Measurements from ENCODE around the gene PANX2. TPM values are rescaled to one million over a fixed set of nuclear protein-coding genes. Genes with fewer than 3 reads are reported as not detected.

PANX2 gene
- total and polyA plus RNA-seq, 7 donors, result 0.03 to 0.69 (median 0.13) TPM; not detected in 1

DNA sequence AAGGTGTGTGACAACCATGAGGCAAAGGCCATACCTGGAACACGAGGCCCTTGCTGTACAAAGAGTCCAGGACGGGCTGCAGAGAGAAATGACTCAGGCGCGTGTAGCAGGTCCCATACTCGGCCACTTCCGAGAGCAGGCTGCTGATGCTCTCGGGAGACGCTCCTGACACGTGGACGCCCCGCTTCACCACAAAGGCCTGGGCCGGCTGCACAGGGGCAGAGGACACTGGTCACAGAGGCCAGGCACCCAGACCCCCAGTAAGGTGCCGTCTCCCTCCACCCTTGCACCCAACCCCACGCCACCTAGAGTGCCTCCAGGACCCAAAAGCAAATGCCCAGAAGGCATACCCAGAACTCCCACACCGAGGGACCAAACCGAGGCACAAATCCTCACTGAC lies 58.8 kb downstream of the PANX2 start:
- H3K27ac ChIP-seq, result no peak overlapping the region
- H3K9me3 ChIP-seq, result no peaks in the 10 kb centered on the region
- no peaks in the 10 kb centered on the region for H3K27me3 ChIP-seq (ENCODE audit: insufficient read depth in 3 of 3, low read length in 2 of 3)
- ATAC-seq (no peak), DNase-seq (peak in 1 of 2 donors; percentile 39)
- WGBS, 3 donors, result 94% methylated on average over 16 of the region's 16 CpGs
- intact Hi-C loops (cut with DNase I), result no loop called here
- TF ChIP-seq, protein P1, sequence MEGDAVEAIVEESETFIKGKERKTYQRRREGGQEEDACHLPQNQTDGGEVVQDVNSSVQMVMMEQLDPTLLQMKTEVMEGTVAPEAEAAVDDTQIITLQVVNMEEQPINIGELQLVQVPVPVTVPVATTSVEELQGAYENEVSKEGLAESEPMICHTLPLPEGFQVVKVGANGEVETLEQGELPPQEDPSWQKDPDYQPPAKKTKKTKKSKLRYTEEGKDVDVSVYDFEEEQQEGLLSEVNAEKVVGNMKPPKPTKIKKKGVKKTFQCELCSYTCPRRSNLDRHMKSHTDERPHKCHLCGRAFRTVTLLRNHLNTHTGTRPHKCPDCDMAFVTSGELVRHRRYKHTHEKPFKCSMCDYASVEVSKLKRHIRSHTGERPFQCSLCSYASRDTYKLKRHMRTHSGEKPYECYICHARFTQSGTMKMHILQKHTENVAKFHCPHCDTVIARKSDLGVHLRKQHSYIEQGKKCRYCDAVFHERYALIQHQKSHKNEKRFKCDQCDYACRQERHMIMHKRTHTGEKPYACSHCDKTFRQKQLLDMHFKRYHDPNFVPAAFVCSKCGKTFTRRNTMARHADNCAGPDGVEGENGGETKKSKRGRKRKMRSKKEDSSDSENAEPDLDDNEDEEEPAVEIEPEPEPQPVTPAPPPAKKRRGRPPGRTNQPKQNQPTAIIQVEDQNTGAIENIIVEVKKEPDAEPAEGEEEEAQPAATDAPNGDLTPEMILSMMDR (IDR thresholded peaks at IDR 0.05), result no peak
- H3K4me1 ChIP-seq, result no peaks in the 10 kb centered on the region
- peaks cover 0 to 76% of the 10 kb centered on the region in 2 donors for H3K36me3 ChIP-seq (ENCODE audit: insufficient read depth in 1 of 2, low read depth in 1 of 2)
- no peak overlapping the region for H3K4me3 ChIP-seq

Other genes starting within 250 kb of the PANX2 start
- 100 to 1,000 TPM in 2 of 4 donors, 10 to 100 TPM in 2; 40.5 to 128 (median 84.5) TPM for gene PIM3, start 210.0 kb upstream of the PANX2 start, total RNA-seq
- gene PIM3, start 210.0 kb upstream of the PANX2 start, polyA plus RNA-seq, result 10 to 100 TPM; 66.4 to 84.5 (median 79.0) TPM
- gene IL17REL, start 158.0 kb upstream of the PANX2 start, total RNA-seq, result not detected
- gene IL17REL, start 158.0 kb upstream of the PANX2 start, polyA plus RNA-seq, result not detected
- gene TTLL8, start 112.4 kb upstream of the PANX2 start, total RNA-seq, result not detected
- gene TTLL8, start 112.4 kb upstream of the PANX2 start, polyA plus RNA-seq, result not detected
- not detected for gene MLC1, start 85.3 kb upstream of the PANX2 start, total RNA-seq
- under 1 TPM in 1 of 3 donors, not detected in 2; under 0.01 TPM for gene MLC1, start 85.3 kb upstream of the PANX2 start, polyA plus RNA-seq
- gene MOV10L1, start 80.7 kb upstream of the PANX2 start, total RNA-seq, result under 1 TPM in 2 of 4 donors, not detected in 2; 0.07 to 0.39 TPM
- under 1 TPM in 1 of 3 donors, not detected in 2; 0.05 TPM for gene MOV10L1, start 80.7 kb upstream of the PANX2 start, polyA plus RNA-seq
- 10 to 100 TPM; 19.9 to 29.5 (median 24.0) TPM for gene TRABD, start 15.2 kb downstream of the PANX2 start, total RNA-seq
- 10 to 100 TPM; 30.6 to 52.1 (median 46.8) TPM for gene TRABD, start 15.2 kb downstream of the PANX2 start, polyA plus RNA-seq
- 10 to 100 TPM in 3 of 4 donors, 1 to 10 TPM in 1; 10.0 to 26.6 (median 15.9) TPM for gene SELENOO, start 30.3 kb downstream of the PANX2 start, total RNA-seq
- gene SELENOO, start 30.3 kb downstream of the PANX2 start, polyA plus RNA-seq, result 10 to 100 TPM; 18.0 to 22.3 (median 20.6) TPM
- gene TUBGCP6, start 74.3 kb downstream of the PANX2 start, total RNA-seq, result 10 to 100 TPM; 18.0 to 21.8 (median 19.0) TPM
- 10 to 100 TPM in 2 of 3 donors, 1 to 10 TPM in 1; 9.5 to 11.2 (median 10.6) TPM for gene TUBGCP6, start 74.3 kb downstream of the PANX2 start, polyA plus RNA-seq
- gene HDAC10, start 80.5 kb downstream of the PANX2 start, total RNA-seq, result 10 to 100 TPM; 13.5 to 19.4 (median 15.3) TPM
- gene HDAC10, start 80.5 kb downstream of the PANX2 start, polyA plus RNA-seq, result 1 to 10 TPM; 4.3 to 5.3 (median 5.1) TPM
- gene MAPK12, start 91.0 kb downstream of the PANX2 start, total RNA-seq, result 100 to 1,000 TPM; 107 to 178 (median 145) TPM
- 100 to 1,000 TPM in 2 of 3 donors, 10 to 100 TPM in 1; 57.4 to 148 (median 131) TPM for gene MAPK12, start 91.0 kb downstream of the PANX2 start, polyA plus RNA-seq
- 1 to 10 TPM; 4.4 to 6.3 (median 5.4) TPM for gene MAPK11, start 99.6 kb downstream of the PANX2 start, total RNA-seq
- gene MAPK11, start 99.6 kb downstream of the PANX2 start, polyA plus RNA-seq, result 1 to 10 TPM; 1.7 to 5.3 (median 4.0) TPM
- 10 to 100 TPM; 13.6 to 43.7 (median 15.0) TPM for gene PLXNB2, start 136.9 kb downstream of the PANX2 start, total RNA-seq
- gene PLXNB2, start 136.9 kb downstream of the PANX2 start, polyA plus RNA-seq, result 10 to 100 TPM in 1 of 3 donors, 1 to 10 TPM in 2; 3.9 to 11.6 (median 5.8) TPM
- 1 to 10 TPM in 2 of 4 donors, under 1 TPM in 2; 0.57 to 1.6 (median 0.94) TPM for gene DENND6B, start 156.3 kb downstream of the PANX2 start, total RNA-seq
- under 1 TPM; 0.46 to 0.93 (median 0.81) TPM for gene DENND6B, start 156.3 kb downstream of the PANX2 start, polyA plus RNA-seq
- gene PPP6R2, start 172.6 kb downstream of the PANX2 start, total RNA-seq, result 10 to 100 TPM; 36.6 to 48.2 (median 42.5) TPM
- gene PPP6R2, start 172.6 kb downstream of the PANX2 start, polyA plus RNA-seq, result 10 to 100 TPM; 31.6 to 43.7 (median 32.1) TPM

Measured in psoas muscle (tissue), 8 donors.